GM12878 (cell line): ENCODE measurements around the gene BEGAIN. TPM values are rescaled to one million over a fixed set of nuclear protein-coding genes. Genes with fewer than 3 reads are reported as not detected.

Experiments used
- ATAC-seq: fragments of 200-7000 bp; cut with Tn5 transposase; 3 replicates; pipeline ENCODE4 v1.9.1; 2020; ENCODE audit warnings: mild to moderate bottlenecking, moderate library complexity
- BruUV-seq: library from RNA; stranded (reverse); fragments of 400-500 nt; replicated peaks from 2 replicates; lab custom pipeline; 2021; lab: Mats Ljungman, UMichigan
- CTCF ChIA-PET: fragments of 300-600 bp; sonication (Branson Sonifier 250); formaldehyde crosslinking; extraction: SDS; loops from one replicate; lab custom pipeline; 2021; ENCODE audit warnings: inconsistent platforms; lab: Yijun Ruan, JAX
- POLR2A ChIA-PET: fragments of 350-600 bp; formaldehyde crosslinking; extraction: SDS; loops from one replicate; lab custom pipeline; 2021; ENCODE audit warnings: inconsistent platforms; lab: Charles Lee
- RAD21 ChIA-PET: fragments of 300-600 bp; sonication (Branson Sonifier 250); formaldehyde crosslinking; loops from one replicate; lab custom pipeline; 2023; ENCODE audit warnings: antibody characterized with exemption; ENCODE audit not compliant: unreplicated experiment; lab: Charles Lee
- SMC1A ChIA-PET: fragments of 300-600 bp; sonication (Branson Sonifier 250); formaldehyde crosslinking; loops from one replicate; lab custom pipeline; 2023; ENCODE audit not compliant: unreplicated experiment, uncharacterized antibody; lab: Charles Lee
- DNase-seq: peaks from one replicate; pipeline ENCODE4 v3.0.0-alpha.2; 2011; ENCODE audit warnings: low read depth, low spot score
- FAIRE-seq: peaks from 3 replicates; lab custom pipeline; 2011; peaks lifted over from hg19 to GRCh38; lab: Jason Lieb, UNC
- H2AFZ ChIP-seq: 2 replicates; pipeline ENCODE4 v1.6.0; 2011; ENCODE audit warnings: low read depth, low read length, control low read depth; ENCODE audit not compliant: control insufficient read depth
- H3K27ac ChIP-seq: 2 replicates; pipeline ENCODE4 v1.5.1; 2011; ENCODE audit warnings: control low read depth; ENCODE audit not compliant: control insufficient read depth, insufficient read depth
- H3K27me3 ChIP-seq, 2 experiments: replicated peaks in 1 of 2; 2 replicates each; pipeline versions ENCODE4 v1.6.0 to v1.6.1; 2011; ENCODE audit warnings: low read length in 1 of 2; ENCODE audit not compliant: control insufficient read depth in 2 of 2, insufficient read depth in 2 of 2
- H3K36me3 ChIP-seq, 2 experiments: 2 replicates each; pipeline ENCODE4 v1.5.1; 2011; ENCODE audit warnings: low read length in 1 of 2; ENCODE audit not compliant: control insufficient read depth in 2 of 2, insufficient read depth in 2 of 2
- H3K4me1 ChIP-seq: 2 replicates; pipeline ENCODE4 v1.6.1; 2011; ENCODE audit warnings: mild to moderate bottlenecking, low read length, moderate library complexity, mixed read lengths; ENCODE audit not compliant: control insufficient read depth, insufficient read depth
- H3K4me2 ChIP-seq: 2 replicates; pipeline ENCODE4 v1.6.0; 2011; ENCODE audit warnings: control low read depth; ENCODE audit not compliant: control insufficient read depth, insufficient read depth
- H3K4me3 ChIP-seq: fragments of 200-600 bp; sonication (generic); 2 replicates; pipeline ENCODE4 v1.5.1; 2016
- H3K79me2 ChIP-seq: 2 replicates; pipeline ENCODE4 v1.6.0; 2011; ENCODE audit warnings: low read length; ENCODE audit not compliant: control insufficient read depth, insufficient read depth
- H3K9ac ChIP-seq: 2 replicates; pipeline ENCODE4 v1.8.0; 2011; ENCODE audit warnings: low read length, control low read depth, mixed read lengths; ENCODE audit not compliant: control insufficient read depth, insufficient read depth
- H3K9me3 ChIP-seq: replicated peaks from 3 replicates; pipeline ENCODE4 v1.5.1; 2011; ENCODE audit warnings: mild to moderate bottlenecking, low read length; ENCODE audit not compliant: control insufficient read depth, insufficient read depth
- H4K20me1 ChIP-seq: 2 replicates; pipeline ENCODE4 v1.6.0; 2011; ENCODE audit not compliant: control insufficient read depth, insufficient read depth
- HDGF ChIP-seq: fragments of 450-650 bp; IDR thresholded peaks from 2 replicates; pipeline ENCODE4 v1.6.1; 2016; ENCODE audit warnings: antibody characterized with exemption
- RAD21 ChIP-seq: IDR thresholded peaks from 2 replicates; pipeline ENCODE4 v1.6.1; 2011; ENCODE audit warnings: mild to moderate bottlenecking, low read depth, low read length, moderate library complexity; ENCODE audit not compliant: insufficient read depth
- SMC3 ChIP-seq: IDR thresholded peaks from 2 replicates; pipeline ENCODE4 v1.6.1; 2011; ENCODE audit warnings: low read length, improper control_type of control experiment, borderline replicate concordance
- STAT1 ChIP-seq: fragments of 450-650 bp; conservative IDR thresholded peaks from 2 replicates; pipeline ENCODE4 v1.6.1; 2014; ENCODE audit warnings: antibody characterized with exemption, mild to moderate bottlenecking
- TBL1XR1 ChIP-seq: IDR thresholded peaks from 2 replicates; pipeline ENCODE4 v1.6.1; 2012; ENCODE audit warnings: low read depth, low read length, improper control_type of control experiment
- YBX1 ChIP-seq: fragments of 450-650 bp; IDR thresholded peaks from 2 replicates; pipeline ENCODE4 v1.6.1; 2016; ENCODE audit warnings: antibody characterized with exemption
- ZNF622 ChIP-seq: fragments of 450-650 bp; IDR thresholded peaks from 2 replicates; pipeline ENCODE4 v1.6.1; 2017; ENCODE audit warnings: mild to moderate bottlenecking, inconsistent platforms
- ZZZ3 ChIP-seq: IDR thresholded peaks from 2 replicates; pipeline ENCODE4 v1.6.1; 2011; ENCODE audit warnings: low read depth; ENCODE audit not compliant: control insufficient read depth, insufficient read length
- WGBS: methylation state at CpG from one replicate; pipeline ENCODE4 v1.1.6; 2016; ENCODE audit warnings: low lambda C conversion rate; ENCODE audit not compliant: insufficient replicate concordance, insufficient coverage; ENCODE audit errors: missing lambda C conversion rate; 5-methylcytosine and 5-hydroxymethylcytosine counted together
- in situ Hi-C: fragments of 300-500 bp; cut with MboI; formaldehyde crosslinking; loops from 9 replicates; pipeline ENCODE4 v1.14.3; 2018; ENCODE audit warnings: mixed read lengths
- intact Hi-C: fragments of 100-400 bp; cut with micrococcal nuclease; formaldehyde crosslinking; loops from one replicate; pipeline ENCODE4 v1.14.2; 2022; ENCODE audit not compliant: unreplicated experiment
- polyA plus RNA-seq, 11 experiments: library from polyadenylated mRNA; depleted of rRNA in 4 of 11; unstranded in 6 of 11; stranded (reverse) in 5 of 11; fragments of >200 nt; fragmentation: Nextera tagmentation in 4 of 11; fragmentation: Illumina TruSeq in 1 of 11; extraction: Ambion mirVana in 4 of 11; extraction: Trizol in 1 of 11; gene quantifications; 1 replicate in 1 of 11; 2 replicates in 10 of 11; pipeline versions ENCODE4 v1.2.1 to v1.2.3, GENCODE V29; 2011 to 2016; ENCODE audit warnings: inconsistent platforms in 2 of 11, missing spikeins in 2 of 11, low read depth in 1 of 11
- total RNA-seq, 4 experiments: library from RNA; depleted of rRNA in 3 of 4; stranded (reverse); fragments of >200 nt in 3 of 4; fragmentation: Illumina TruSeq in 1 of 4; extraction: Trizol in 1 of 4; gene quantifications; 2 replicates each; pipeline versions ENCODE4 v1.2.1 to v1.2.3, GENCODE V29; 2013 to 2021
- TF ChIP-seq, protein P1 (sequence below): fragments of 450-650 bp; IDR thresholded peaks from 2 replicates; pipeline ENCODE4 v1.6.1; 2014; ENCODE audit warnings: mild to moderate bottlenecking
- TF ChIP-seq, protein P2 (sequence below): IDR thresholded peaks from 2 replicates; pipeline ENCODE4 v1.6.1; 2012; ENCODE audit warnings: improper control_type of control experiment, low read depth, low read length; ENCODE audit not compliant: insufficient replicate concordance

The BEGAIN gene
- total and polyA plus RNA-seq, 10 of the 15 experiments (the other 5 are each of a cell fraction or from before 2014, with no cell fraction given): 0.01 to 0.31 (median 0.06) TPM; not detected in 5

DNA sequence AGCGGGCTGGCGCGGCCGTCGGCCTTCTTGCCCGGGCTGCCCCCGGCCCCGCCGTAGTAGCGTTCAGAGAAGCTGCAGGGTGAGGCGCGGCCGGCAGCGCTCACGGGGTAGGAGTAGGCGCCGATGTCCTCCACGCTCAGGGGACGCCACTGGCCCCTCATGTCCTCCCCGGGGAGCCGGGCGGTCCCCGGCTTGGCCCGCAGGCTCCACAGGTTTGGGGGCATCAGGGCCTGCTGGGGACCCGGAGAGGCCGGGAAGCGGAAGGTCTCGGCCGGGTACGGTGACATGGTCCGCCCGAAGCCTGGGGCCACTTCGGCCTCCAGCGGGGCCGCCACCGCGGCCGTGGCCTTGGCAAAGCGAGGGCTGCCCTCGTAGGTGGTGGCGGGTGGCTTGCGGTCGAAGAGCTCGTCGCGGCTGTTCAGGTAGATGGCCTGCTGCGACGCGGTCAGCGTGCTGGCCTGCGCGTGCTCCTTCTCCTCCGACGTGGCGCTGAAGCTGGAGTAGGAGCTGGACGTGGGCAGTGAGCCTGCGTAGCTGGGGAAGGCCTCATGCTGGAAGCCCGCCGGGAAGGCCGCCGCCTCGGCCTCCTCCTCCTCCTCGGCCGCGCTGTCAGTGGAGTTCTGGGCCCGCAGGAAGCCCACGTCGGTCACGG is 48.7 kb downstream of the BEGAIN start:
- H3K4me1 ChIP-seq: no peaks in the 10 kb centered on the region
- WGBS: 87% methylated on average over 51 of the region's 69 CpGs
- no peaks in the 10 kb centered on the region for H3K79me2 ChIP-seq
- no peaks in the 10 kb centered on the region for H3K27me3 ChIP-seq
- H3K36me3 ChIP-seq: no peaks in the 10 kb centered on the region; a peak in 1 of 4 replicates
- no peak for FAIRE-seq
- DNase-seq: no peak
- SMC1A ChIA-PET: no interaction called here
- RAD21 ChIA-PET: no interaction called here
- no peak for TF ChIP-seq SMC3
- no peak for TF ChIP-seq STAT1
- no peak for TF ChIP-seq RAD21
- TF ChIP-seq TBL1XR1: no peak
- intact Hi-C loops: no loop called here
- no peak overlapping the region for H3K9ac ChIP-seq
- POLR2A ChIA-PET: no interaction called here
- H3K4me2 ChIP-seq: no peak overlapping the region
- no peaks in the 10 kb centered on the region for H4K20me1 ChIP-seq
- no peak overlapping the region for H3K4me3 ChIP-seq
- in situ Hi-C loops: no loop called here
- no peak overlapping the region for H2AFZ ChIP-seq
- H3K9me3 ChIP-seq: no peaks in the 10 kb centered on the region
- no peak overlapping the region for H3K27ac ChIP-seq
- CTCF ChIA-PET: interaction anchor here (0.6 kb wide), 1 partner anchor 108 kb away, joined by 3 read pairs; no protein-coding TSS in a partner anchor
- no TSS peak for BruUV-seq
- no peak for ATAC-seq

DNA sequence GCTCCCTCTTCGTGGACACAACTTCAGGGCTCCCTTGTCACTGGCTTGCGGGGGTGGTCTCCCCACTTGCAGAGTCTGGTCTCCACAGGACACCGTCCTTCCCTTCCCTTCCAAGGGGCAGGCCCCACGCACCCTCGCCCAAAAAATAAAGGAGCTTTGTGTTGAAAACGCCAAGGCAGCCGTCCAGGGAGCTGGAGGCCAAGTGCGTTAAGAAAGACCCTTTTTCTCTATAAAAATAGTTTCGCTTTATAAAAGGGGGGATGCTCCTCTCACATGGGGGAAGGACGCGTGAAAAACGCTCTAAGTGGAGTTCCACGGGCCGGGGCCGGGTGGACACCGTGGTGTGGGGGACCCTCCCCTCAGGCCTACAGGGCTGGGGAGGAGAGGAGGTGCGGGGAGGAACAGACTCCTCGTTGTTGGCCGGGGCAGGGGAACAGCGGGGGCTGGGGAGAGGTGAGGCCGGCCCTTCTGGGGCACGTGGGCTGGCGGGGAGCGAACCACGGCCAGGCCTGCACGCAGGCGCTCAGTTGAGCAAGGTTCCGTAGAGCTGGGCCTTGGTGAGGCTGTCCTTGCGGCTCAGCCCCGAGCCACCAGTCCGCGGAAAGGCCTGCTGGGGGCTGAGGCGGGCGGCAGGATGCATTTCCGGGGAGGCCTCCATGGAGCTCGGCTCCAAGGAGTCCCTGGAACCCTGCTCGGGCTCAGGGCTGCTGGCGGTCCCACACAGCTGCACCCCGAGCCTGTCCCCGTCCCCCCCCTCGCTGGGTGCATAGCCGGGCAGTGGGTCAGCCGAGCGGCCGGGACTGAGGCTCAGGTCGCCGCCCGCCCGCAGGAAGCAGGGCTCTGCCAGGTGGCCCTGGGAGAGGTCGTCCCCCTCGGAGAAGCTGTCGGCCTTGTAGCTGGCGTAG is 49.5 kb downstream of the BEGAIN start:
- Histone ChIP-seq H3K9me3 (no peaks in the 10 kb centered on the region), H3K79me2 (no peaks in the 10 kb centered on the region), H3K27me3 (no peaks in the 10 kb centered on the region), H3K4me3 (no peak overlapping the region), H2AFZ (no peak overlapping the region), H4K20me1 (no peaks in the 10 kb centered on the region), H3K4me2 (no peak overlapping the region), H3K36me3 (no peaks in the 10 kb centered on the region; a peak in 1 of 4 replicates), H3K27ac (no peak overlapping the region), H3K4me1 (no peaks in the 10 kb centered on the region), H3K9ac (no peak overlapping the region)
- CTCF ChIA-PET: no interaction called here
- intact Hi-C loops (no loop called here), in situ Hi-C loops (no loop called here)
- FAIRE-seq: no peak
- no peak for ATAC-seq
- RAD21 ChIA-PET: no interaction called here
- WGBS: 69% methylated on average over 52 of the region's 53 CpGs
- SMC1A ChIA-PET: no interaction called here
- BruUV-seq: no TSS peak
- DNase-seq: no peak
- POLR2A ChIA-PET: no interaction called here
- TF ChIP-seq ZNF622 (no peak), YBX1 (no peak), ZZZ3 (no peak), HDGF (no peak)
- TF ChIP-seq, protein P1, sequence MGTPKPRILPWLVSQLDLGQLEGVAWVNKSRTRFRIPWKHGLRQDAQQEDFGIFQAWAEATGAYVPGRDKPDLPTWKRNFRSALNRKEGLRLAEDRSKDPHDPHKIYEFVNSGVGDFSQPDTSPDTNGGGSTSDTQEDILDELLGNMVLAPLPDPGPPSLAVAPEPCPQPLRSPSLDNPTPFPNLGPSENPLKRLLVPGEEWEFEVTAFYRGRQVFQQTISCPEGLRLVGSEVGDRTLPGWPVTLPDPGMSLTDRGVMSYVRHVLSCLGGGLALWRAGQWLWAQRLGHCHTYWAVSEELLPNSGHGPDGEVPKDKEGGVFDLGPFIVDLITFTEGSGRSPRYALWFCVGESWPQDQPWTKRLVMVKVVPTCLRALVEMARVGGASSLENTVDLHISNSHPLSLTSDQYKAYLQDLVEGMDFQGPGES: no peak
- TF ChIP-seq, protein P2, sequence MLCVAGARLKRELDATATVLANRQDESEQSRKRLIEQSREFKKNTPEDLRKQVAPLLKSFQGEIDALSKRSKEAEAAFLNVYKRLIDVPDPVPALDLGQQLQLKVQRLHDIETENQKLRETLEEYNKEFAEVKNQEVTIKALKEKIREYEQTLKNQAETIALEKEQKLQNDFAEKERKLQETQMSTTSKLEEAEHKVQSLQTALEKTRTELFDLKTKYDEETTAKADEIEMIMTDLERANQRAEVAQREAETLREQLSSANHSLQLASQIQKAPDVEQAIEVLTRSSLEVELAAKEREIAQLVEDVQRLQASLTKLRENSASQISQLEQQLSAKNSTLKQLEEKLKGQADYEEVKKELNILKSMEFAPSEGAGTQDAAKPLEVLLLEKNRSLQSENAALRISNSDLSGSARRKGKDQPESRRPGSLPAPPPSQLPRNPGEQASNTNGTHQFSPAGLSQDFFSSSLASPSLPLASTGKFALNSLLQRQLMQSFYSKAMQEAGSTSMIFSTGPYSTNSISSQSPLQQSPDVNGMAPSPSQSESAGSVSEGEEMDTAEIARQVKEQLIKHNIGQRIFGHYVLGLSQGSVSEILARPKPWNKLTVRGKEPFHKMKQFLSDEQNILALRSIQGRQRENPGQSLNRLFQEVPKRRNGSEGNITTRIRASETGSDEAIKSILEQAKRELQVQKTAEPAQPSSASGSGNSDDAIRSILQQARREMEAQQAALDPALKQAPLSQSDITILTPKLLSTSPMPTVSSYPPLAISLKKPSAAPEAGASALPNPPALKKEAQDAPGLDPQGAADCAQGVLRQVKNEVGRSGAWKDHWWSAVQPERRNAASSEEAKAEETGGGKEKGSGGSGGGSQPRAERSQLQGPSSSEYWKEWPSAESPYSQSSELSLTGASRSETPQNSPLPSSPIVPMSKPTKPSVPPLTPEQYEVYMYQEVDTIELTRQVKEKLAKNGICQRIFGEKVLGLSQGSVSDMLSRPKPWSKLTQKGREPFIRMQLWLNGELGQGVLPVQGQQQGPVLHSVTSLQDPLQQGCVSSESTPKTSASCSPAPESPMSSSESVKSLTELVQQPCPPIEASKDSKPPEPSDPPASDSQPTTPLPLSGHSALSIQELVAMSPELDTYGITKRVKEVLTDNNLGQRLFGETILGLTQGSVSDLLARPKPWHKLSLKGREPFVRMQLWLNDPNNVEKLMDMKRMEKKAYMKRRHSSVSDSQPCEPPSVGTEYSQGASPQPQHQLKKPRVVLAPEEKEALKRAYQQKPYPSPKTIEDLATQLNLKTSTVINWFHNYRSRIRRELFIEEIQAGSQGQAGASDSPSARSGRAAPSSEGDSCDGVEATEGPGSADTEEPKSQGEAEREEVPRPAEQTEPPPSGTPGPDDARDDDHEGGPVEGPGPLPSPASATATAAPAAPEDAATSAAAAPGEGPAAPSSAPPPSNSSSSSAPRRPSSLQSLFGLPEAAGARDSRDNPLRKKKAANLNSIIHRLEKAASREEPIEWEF: no peak
